Gastrocnemius medialis (tissue), 4 donors: Measurements from ENCODE around the gene NAV2. TPM values are rescaled to one million over a fixed set of nuclear protein-coding genes. Genes with fewer than 3 reads are reported as not detected.

ENCODE experiments used
- ATAC-seq, 2 donors: fragments of 150-250 bp; one replicate each; pipeline ENCODE4 v1.9.1; 2016
- DNase-seq, 2 donors: peaks; one replicate each; pipeline ENCODE4 v3.0.0-alpha.2; 2019
- H3K27ac ChIP-seq, 4 donors: fragments of 200-600 bp; sonication (generic); 1 replicate in 1 of 4; 2 replicates in 3 of 4; pipeline ENCODE4 v1.5.1; 2016 to 2018; ENCODE audit warnings: mild to moderate bottlenecking in 2 of 4, moderate library complexity in 1 of 4
- H3K27me3 ChIP-seq, 3 donors: fragments of 200-600 bp; sonication (generic) in 2 of 3; 1 replicate in 1 of 3; 2 replicates in 2 of 3; pipeline versions ENCODE4 v1.5.1 to v1.6.0; 2016 to 2019; ENCODE audit warnings: mild to moderate bottlenecking in 1 of 3, moderate library complexity in 1 of 3
- H3K36me3 ChIP-seq, 2 donors: fragments of 200-600 bp; sonication (generic) in 1 of 2; one replicate each; pipeline ENCODE4 v1.5.1; 2017 to 2018
- H3K4me1 ChIP-seq, 2 donors: fragments of 200-600 bp; sonication (generic) in 1 of 2; one replicate each; pipeline ENCODE4 v1.5.1; 2016 to 2017; ENCODE audit warnings: mild to moderate bottlenecking in 2 of 2
- H3K4me3 ChIP-seq, 4 donors: fragments of 200-600 bp; sonication (generic) in 3 of 4; 1 replicate in 1 of 4; 2 replicates in 3 of 4; pipeline ENCODE4 v1.5.1; 2016 to 2019; ENCODE audit warnings: mild to moderate bottlenecking in 2 of 4
- H3K9me3 ChIP-seq, 3 donors: fragments of 200-600 bp; sonication (generic) in 2 of 3; 1 replicate in 1 of 3; 2 replicates in 2 of 3; pipeline ENCODE4 v1.5.1; 2016 to 2019
- POLR2A ChIP-seq, 2 donors: fragments of 450-650 bp; IDR thresholded peaks; one replicate each; pipeline ENCODE4 v1.6.1; 2017; ENCODE audit warnings: antibody characterized with exemption in 2 of 2, mild to moderate bottlenecking in 2 of 2, moderate library complexity in 2 of 2
- in situ Hi-C, 4 donors: fragments of 200-750 bp; cut with MboI; loops; one replicate each; pipeline versions ENCODE4 v1.15.0 to v1.8.0; 2017; ENCODE audit warnings: low sequenced_read_pairs in 4 of 4
- intact Hi-C: fragments of 100-400 bp; cut with DNase I; formaldehyde crosslinking; loops from one replicate; pipeline ENCODE4 v1.15.1; 2023; ENCODE audit warnings: low total_unique reads
- total RNA-seq, 4 donors: library from RNA; depleted of rRNA; stranded (reverse); fragments of >200 nt; gene quantifications; one replicate each; pipeline versions ENCODE4 v1.1.0 to v1.2.3, GENCODE V29; 2016
- TF ChIP-seq, protein P1 (sequence below), 5 experiments: fragments of 450-650 bp in 3 of 5; fragments of 200-600 bp in 2 of 5; sonication (generic) in 2 of 5; IDR thresholded peaks in 4 of 5; conservative IDR thresholded peaks in 1 of 5; 1 replicate in 4 of 5; 2 replicates in 1 of 5; pipeline ENCODE4 v1.5.1; 2016 to 2019; ENCODE audit warnings: antibody characterized with exemption in 5 of 5, mild to moderate bottlenecking in 3 of 5, moderate library complexity in 3 of 5

The NAV2 gene
- total RNA-seq, 4 donors from 2014 or later = 3.2 to 7.7 (median 5.5) TPM

DNA sequence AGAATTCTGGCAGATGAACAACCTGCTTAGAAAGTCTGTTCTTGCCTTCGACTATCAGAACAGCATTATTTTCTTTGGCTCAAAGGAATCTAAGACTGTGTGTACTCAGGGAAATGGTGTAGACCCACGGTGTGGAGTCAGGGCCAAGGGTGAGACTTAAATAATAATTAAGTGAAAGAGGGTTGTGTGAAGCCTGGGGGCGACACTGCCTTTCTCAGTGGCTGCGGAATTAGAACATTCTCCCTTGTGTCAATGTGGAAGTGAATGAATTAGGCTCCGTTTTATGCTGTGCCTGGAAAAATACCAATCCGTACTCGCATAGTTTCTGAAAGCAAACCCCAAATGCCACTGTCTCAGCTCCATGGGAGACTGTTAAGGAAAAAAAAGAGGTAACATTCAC, 50.7 kb downstream of the NAV2 start:
- Histone ChIP-seq H3K9me3 (no peaks in the 10 kb centered on the region), H3K27me3 (no peaks in the 10 kb centered on the region), H3K4me3 (no peak overlapping the region), H3K36me3 (no peaks in the 10 kb centered on the region), H3K27ac (no peak overlapping the region), H3K4me1 (no peaks in the 10 kb centered on the region)
- TF ChIP-seq, protein P1, sequence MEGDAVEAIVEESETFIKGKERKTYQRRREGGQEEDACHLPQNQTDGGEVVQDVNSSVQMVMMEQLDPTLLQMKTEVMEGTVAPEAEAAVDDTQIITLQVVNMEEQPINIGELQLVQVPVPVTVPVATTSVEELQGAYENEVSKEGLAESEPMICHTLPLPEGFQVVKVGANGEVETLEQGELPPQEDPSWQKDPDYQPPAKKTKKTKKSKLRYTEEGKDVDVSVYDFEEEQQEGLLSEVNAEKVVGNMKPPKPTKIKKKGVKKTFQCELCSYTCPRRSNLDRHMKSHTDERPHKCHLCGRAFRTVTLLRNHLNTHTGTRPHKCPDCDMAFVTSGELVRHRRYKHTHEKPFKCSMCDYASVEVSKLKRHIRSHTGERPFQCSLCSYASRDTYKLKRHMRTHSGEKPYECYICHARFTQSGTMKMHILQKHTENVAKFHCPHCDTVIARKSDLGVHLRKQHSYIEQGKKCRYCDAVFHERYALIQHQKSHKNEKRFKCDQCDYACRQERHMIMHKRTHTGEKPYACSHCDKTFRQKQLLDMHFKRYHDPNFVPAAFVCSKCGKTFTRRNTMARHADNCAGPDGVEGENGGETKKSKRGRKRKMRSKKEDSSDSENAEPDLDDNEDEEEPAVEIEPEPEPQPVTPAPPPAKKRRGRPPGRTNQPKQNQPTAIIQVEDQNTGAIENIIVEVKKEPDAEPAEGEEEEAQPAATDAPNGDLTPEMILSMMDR (IDR thresholded peaks at IDR 0.05 in 4 of 5, conservative IDR thresholded peaks at IDR 0.05 in 1 of 5) = no peak
- no peak for TF ChIP-seq POLR2A (IDR thresholded peaks at IDR 0.05)
- DNase-seq (no peak), ATAC-seq (no peak)
- intact Hi-C loops = no loop called here
- in situ Hi-C loops = no loop called here

DNA sequence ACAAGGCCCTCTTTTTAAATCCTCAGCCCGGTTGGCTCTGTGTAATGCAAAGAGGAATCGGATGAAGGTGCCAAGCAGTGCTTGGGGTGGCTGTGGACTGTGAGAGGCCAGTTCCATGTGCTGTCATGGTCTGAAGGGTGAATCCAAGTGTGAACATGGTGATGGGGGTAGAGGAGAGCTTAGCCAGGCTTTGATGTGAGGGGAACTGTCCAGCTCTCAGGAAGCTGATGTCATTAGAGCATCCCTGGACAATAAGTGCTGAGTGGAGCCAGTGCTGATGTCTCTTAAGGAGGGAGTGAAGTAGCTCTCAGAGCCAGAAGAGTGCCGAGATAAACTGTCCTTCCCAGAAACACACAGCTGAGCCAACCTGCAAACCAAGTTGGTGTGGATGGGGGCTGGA, 53.6 kb downstream of the NAV2 start:
- H3K27me3 ChIP-seq = no peaks in the 10 kb centered on the region
- in situ Hi-C loops = no loop called here
- DNase-seq (no peak), ATAC-seq (no peak)
- no peaks in the 10 kb centered on the region for H3K4me1 ChIP-seq
- intact Hi-C loops = no loop called here
- no peak overlapping the region for H3K4me3 ChIP-seq
- no peak overlapping the region for H3K27ac ChIP-seq
- H3K9me3 ChIP-seq = no peaks in the 10 kb centered on the region
- no peaks in the 10 kb centered on the region for H3K36me3 ChIP-seq
- TF ChIP-seq, protein P1 (IDR thresholded peaks at IDR 0.05 in 4 of 5, conservative IDR thresholded peaks at IDR 0.05 in 1 of 5) = no peak
- TF ChIP-seq POLR2A (IDR thresholded peaks at IDR 0.05) = no peak

DNA sequence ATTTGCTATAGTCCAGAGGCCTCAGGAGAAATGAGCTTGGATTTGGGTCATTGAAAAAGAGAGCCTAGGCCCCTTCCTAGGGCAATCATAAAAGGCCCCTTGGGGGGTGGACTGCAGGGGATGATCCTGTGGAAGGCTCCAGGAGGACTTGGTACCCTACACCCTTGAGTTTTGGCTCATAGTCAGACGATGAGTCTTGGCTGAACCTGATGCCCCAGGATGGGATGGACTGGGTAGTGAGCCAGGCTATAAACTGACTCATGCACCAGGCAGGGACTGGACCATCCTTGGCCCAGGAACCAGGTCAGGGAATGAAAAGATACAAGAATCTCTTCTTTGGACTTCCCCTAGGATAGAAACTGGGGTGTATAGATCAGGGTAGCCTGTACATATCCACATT, 54.2 kb downstream of the NAV2 start:
- Histone ChIP-seq H3K27ac (no peak overlapping the region), H3K9me3 (no peaks in the 10 kb centered on the region), H3K27me3 (no peaks in the 10 kb centered on the region), H3K4me1 (no peaks in the 10 kb centered on the region), H3K36me3 (no peaks in the 10 kb centered on the region), H3K4me3 (no peak overlapping the region)
- ATAC-seq (peak; percentile 80 to 95), DNase-seq (peak in 1 of 2 donors; percentile 54)
- intact Hi-C loops = no loop called here
- no peak for TF ChIP-seq POLR2A (IDR thresholded peaks at IDR 0.05)
- TF ChIP-seq, protein P1 (IDR thresholded peaks at IDR 0.05 in 4 of 5, conservative IDR thresholded peaks at IDR 0.05 in 1 of 5) = no peak
- in situ Hi-C loops = no loop called here

DNA sequence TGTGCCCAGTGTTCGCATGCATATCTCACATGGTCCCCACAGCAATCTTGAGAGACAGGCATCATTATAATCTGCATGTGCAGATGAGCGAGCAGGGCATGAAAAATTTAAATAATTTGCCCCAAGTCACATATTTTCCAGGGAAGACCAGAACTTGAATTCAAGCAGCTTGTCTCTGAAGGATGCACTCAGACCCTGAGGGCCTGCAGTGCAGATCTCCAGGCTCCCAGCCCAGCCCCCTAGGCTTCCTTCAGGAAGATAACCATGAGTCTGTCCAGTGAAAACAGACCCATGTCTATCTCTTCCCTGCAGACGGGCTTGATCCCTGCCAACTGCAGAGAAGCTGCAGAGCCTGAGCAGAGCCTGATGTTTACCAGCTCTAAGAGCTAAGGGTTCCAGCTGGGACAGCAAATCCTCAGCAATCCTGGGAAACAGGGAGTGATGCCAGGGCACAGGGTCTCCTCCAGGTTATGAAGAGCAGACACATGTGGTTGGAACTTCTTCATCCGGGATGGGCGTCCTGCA, 55.1 kb downstream of the NAV2 start:
- in situ Hi-C loops = no loop called here

More for the DNA sequence above, 55.1 kb downstream of the NAV2 start:
- intact Hi-C loops = no loop called here
- H3K4me1 ChIP-seq = no peaks in the 10 kb centered on the region
- no peak for TF ChIP-seq POLR2A (IDR thresholded peaks at IDR 0.05)
- TF ChIP-seq, protein P1 (IDR thresholded peaks at IDR 0.05 in 4 of 5, conservative IDR thresholded peaks at IDR 0.05 in 1 of 5) = no peak
- H3K36me3 ChIP-seq = no peaks in the 10 kb centered on the region
- DNase-seq (no peak), ATAC-seq (no peak)
- no peak overlapping the region for H3K4me3 ChIP-seq
- no peaks in the 10 kb centered on the region for H3K27me3 ChIP-seq
- no peak overlapping the region for H3K27ac ChIP-seq
- no peaks in the 10 kb centered on the region for H3K9me3 ChIP-seq
